Neuron (in vitro differentiated cells): ENCODE measurements around the gene EPO.

ENCODE experiments used
- H2AFZ ChIP-seq: one replicate; pipeline ENCODE4 v1.6.1; 2013; ENCODE audit warnings: low read depth, mild to moderate bottlenecking, inconsistent platforms, low read length, moderate library complexity
- H3K27me3 ChIP-seq: one replicate; pipeline ENCODE4 v1.6.1; 2013; ENCODE audit warnings: low read length; ENCODE audit not compliant: insufficient read depth
- H3K36me3 ChIP-seq: one replicate; pipeline ENCODE4 v1.6.1; 2013; ENCODE audit warnings: low read length; ENCODE audit not compliant: insufficient read depth
- H3K4me1 ChIP-seq: one replicate; pipeline ENCODE4 v1.6.1; 2013; ENCODE audit warnings: low read length; ENCODE audit not compliant: insufficient read depth
- H3K4me3 ChIP-seq: 2 replicates; pipeline ENCODE4 v1.5.1; 2013; ENCODE audit warnings: mild to moderate bottlenecking, low read length, moderate library complexity
- H3K9me3 ChIP-seq: one replicate; pipeline ENCODE4 v1.6.1; 2013; ENCODE audit warnings: low read length

The EPO gene

GRCh38 chr7:100679129-100679926 is 40.9 kb upstream of the EPO start:
- peaks cover 69% of the 10 kb centered on the region for H3K36me3 ChIP-seq

GRCh38 chr7:100679927-100680575 is 40.2 kb upstream of the EPO start:
- Histone ChIP-seq H3K36me3 (peaks cover 76% of the 10 kb centered on the region), H3K9me3 (no peaks in the 10 kb centered on the region), H3K27me3 (no peaks in the 10 kb centered on the region), H3K4me1 (peaks cover 6% of the 10 kb centered on the region), H2AFZ (no peak overlapping the region), H3K4me3 (no peak overlapping the region)

More at GRCh38 chr7:100679129-100679926, 40.9 kb upstream of the EPO start:
- Histone ChIP-seq H3K4me3 (no peak overlapping the region), H3K27me3 (no peaks in the 10 kb centered on the region), H2AFZ (no peak overlapping the region), H3K9me3 (no peaks in the 10 kb centered on the region), H3K4me1 (peaks cover 6% of the 10 kb centered on the region)

GRCh38 chr7:100680576-100681271 is 39.5 kb upstream of the EPO start:
- Histone ChIP-seq H3K4me3 (no peak overlapping the region), H2AFZ (no peak overlapping the region), H3K9me3 (no peaks in the 10 kb centered on the region), H3K4me1 (peaks cover 6% of the 10 kb centered on the region), H3K36me3 (peaks cover 83% of the 10 kb centered on the region), H3K27me3 (no peaks in the 10 kb centered on the region)

GRCh38 chr7:100681491-100682227 is 38.6 kb upstream of the EPO start:
- Histone ChIP-seq H3K4me1 (no peaks in the 10 kb centered on the region), H3K36me3 (peaks cover 91% of the 10 kb centered on the region), H3K4me3 (no peak overlapping the region), H3K9me3 (no peaks in the 10 kb centered on the region), H3K27me3 (no peaks in the 10 kb centered on the region), H2AFZ (no peak overlapping the region)

- Histone ChIP-seq H3K36me3 (peaks cover 90% of the 10 kb centered on the region), H3K27me3 (no peaks in the 10 kb centered on the region), H3K9me3 (no peaks in the 10 kb centered on the region), H2AFZ (no peak overlapping the region), H3K4me1 (no peaks in the 10 kb centered on the region), H3K4me3 (no peak overlapping the region)
Measured at GRCh38 chr7:100682228-100682741, 38.0 kb upstream of the EPO start.

- Histone ChIP-seq H3K27me3 (no peaks in the 10 kb centered on the region), H3K36me3 (peaks cover 89% of the 10 kb centered on the region), H3K4me3 (no peak overlapping the region), H3K4me1 (no peaks in the 10 kb centered on the region), H2AFZ (no peak overlapping the region), H3K9me3 (no peaks in the 10 kb centered on the region)
Measured at GRCh38 chr7:100682991-100683658, 37.1 kb upstream of the EPO start.

GRCh38 chr7:100683659-100684533 is 36.4 kb upstream of the EPO start:
- Histone ChIP-seq H3K36me3 (peaks cover 89% of the 10 kb centered on the region), H2AFZ (no peak overlapping the region), H3K4me1 (no peaks in the 10 kb centered on the region), H3K9me3 (no peaks in the 10 kb centered on the region), H3K4me3 (no peak overlapping the region), H3K27me3 (no peaks in the 10 kb centered on the region)

- Histone ChIP-seq H3K9me3 (no peaks in the 10 kb centered on the region), H3K4me3 (no peak overlapping the region), H3K27me3 (no peaks in the 10 kb centered on the region), H2AFZ (no peak overlapping the region), H3K36me3 (peaks cover 89% of the 10 kb centered on the region), H3K4me1 (no peaks in the 10 kb centered on the region)
Measured at GRCh38 chr7:100684534-100685042, 35.7 kb upstream of the EPO start.

- no peak overlapping the region for H2AFZ ChIP-seq
- H3K27me3 ChIP-seq = no peaks in the 10 kb centered on the region
- H3K36me3 ChIP-seq = peaks cover 86% of the 10 kb centered on the region
- no peaks in the 10 kb centered on the region for H3K4me1 ChIP-seq
- no peaks in the 10 kb centered on the region for H3K9me3 ChIP-seq
- no peak overlapping the region for H3K4me3 ChIP-seq
Measured at GRCh38 chr7:100685049-100685605, 35.1 kb upstream of the EPO start.

- H3K36me3 ChIP-seq = peaks cover 82% of the 10 kb centered on the region
Measured at GRCh38 chr7:100685631-100686145, 34.6 kb upstream of the EPO start.

GRCh38 chr7:100686201-100686821 is 34.0 kb upstream of the EPO start:
- peaks cover 77% of the 10 kb centered on the region for H3K36me3 ChIP-seq
- no peaks in the 10 kb centered on the region for H3K9me3 ChIP-seq
- peaks cover 7% of the 10 kb centered on the region for H3K4me1 ChIP-seq
- H3K27me3 ChIP-seq = no peaks in the 10 kb centered on the region
- no peak overlapping the region for H3K4me3 ChIP-seq
- H2AFZ ChIP-seq = no peak overlapping the region

More at GRCh38 chr7:100685631-100686145, 34.6 kb upstream of the EPO start:
- H3K4me3 ChIP-seq = no peak overlapping the region
- H3K9me3 ChIP-seq = no peaks in the 10 kb centered on the region
- no peak overlapping the region for H2AFZ ChIP-seq
- peaks cover under 1% of the 10 kb centered on the region for H3K4me1 ChIP-seq
- no peaks in the 10 kb centered on the region for H3K27me3 ChIP-seq
